Forelimb muscle (tissue), 1 donor: ENCODE measurements around the gene SAMD8. TPM values are rescaled to one million over a fixed set of nuclear protein-coding genes. Genes with fewer than 3 reads are reported as not detected.

Experiments used
- DNase-seq: peaks from one replicate; pipeline ENCODE4 v3.0.0-alpha.2; 2013; ENCODE audit warnings: low read depth
- polyA plus RNA-seq: library from polyadenylated mRNA; unstranded; fragments of 120-200 nt; gene quantifications from one replicate; pipeline ENCODE4 v1.2.1, GENCODE V29; 2013; ENCODE audit not compliant: insufficient read length

Gene SAMD8
- polyA plus RNA-seq, 1 donor: 14.0 TPM

- DNase-seq: no peak
Observed at GRCh38 chr10:75084834-75085384, 26.5 kb upstream of the SAMD8 start.

GRCh38 chr10:75086278-75086934, 25.1 kb upstream of the SAMD8 start:
- DNase-seq: no peak

- DNase-seq: no peak
Observed at GRCh38 chr10:75088640-75089039, 22.8 kb upstream of the SAMD8 start.

GRCh38 chr10:75089634-75090033, 21.8 kb upstream of the SAMD8 start:
- no peak for DNase-seq

GRCh38 chr10:75091146-75091545, 20.3 kb upstream of the SAMD8 start:
- no peak for DNase-seq

- no peak for DNase-seq
Observed at GRCh38 chr10:75094465-75094864, 17.0 kb upstream of the SAMD8 start.

GRCh38 chr10:75095631-75096030, 15.8 kb upstream of the SAMD8 start:
- DNase-seq: no peak

- no peak for DNase-seq
Observed at GRCh38 chr10:75096749-75097148, 14.7 kb upstream of the SAMD8 start.

- DNase-seq: no peak
Observed at GRCh38 chr10:75097666-75098285, 13.7 kb upstream of the SAMD8 start.

GRCh38 chr10:75098902-75099673, 12.4 kb upstream of the SAMD8 start:
- DNase-seq: no peak

- DNase-seq: no peak
Observed at GRCh38 chr10:75099952-75100763, 11.3 kb upstream of the SAMD8 start.

- no peak for DNase-seq
Observed at GRCh38 chr10:75100764-75101291, 10.6 kb upstream of the SAMD8 start.

- no peak for DNase-seq
Observed at GRCh38 chr10:75101416-75102251, 9.8 kb upstream of the SAMD8 start.

GRCh38 chr10:75102830-75103673, 8.4 kb upstream of the SAMD8 start:
- DNase-seq: no peak

GRCh38 chr10:75103881-75104686, 7.4 kb upstream of the SAMD8 start:
- DNase-seq: no peak

GRCh38 chr10:75104842-75105241, 6.6 kb upstream of the SAMD8 start:
- DNase-seq: no peak

GRCh38 chr10:75105576-75106197, 5.8 kb upstream of the SAMD8 start:
- DNase-seq: no peak

- no peak for DNase-seq
Observed at GRCh38 chr10:75106242-75106641, 5.2 kb upstream of the SAMD8 start.
